ENCODE measurements around the gene FGD2. TPM values are rescaled to one million over a fixed set of nuclear protein-coding genes. Genes with fewer than 3 reads are reported as not detected.
"Not testable (repeated sequence)": the region's sequence is repeated elsewhere in the genome, so short reads cannot be mapped to it uniquely, and the experiment has no call there.

Gene FGD2
- total RNA-seq, 1 donor from 2014 or later = not detected

- Mint-ChIP-seq H3K9me3 (ENCODE audit: low read depth) (no peaks in the 10 kb centered on the region), H3K36me3 (ENCODE audit: low read depth) (no peaks in the 10 kb centered on the region), H3K4me3 (ENCODE audit: unreplicated experiment) (no peak overlapping the region), H3K27ac (ENCODE audit: unreplicated experiment) (peak overlapping the region; percentile 18), H3K27me3 (ENCODE audit: low read depth) (peaks cover 1% of the 10 kb centered on the region), H3K4me1 (ENCODE audit: low read depth) (peaks cover 26% of the 10 kb centered on the region)
- DNase-seq (ENCODE audit: low spot score) = peak; percentile 21
- TF ChIP-seq CTCF (IDR thresholded peaks at IDR 0.05) = no peak
Measured at GRCh38 chr6:37058084-37058586, 52.7 kb downstream of the FGD2 start.

GRCh38 chr6:37058984-37059343 lies 53.5 kb downstream of the FGD2 start:
- Mint-ChIP-seq H3K4me1 (ENCODE audit: low read depth) (peaks cover 26% of the 10 kb centered on the region), H3K27ac (ENCODE audit: unreplicated experiment) (peak overlapping the region; percentile 95)
- not testable (repeated sequence) for H3K4me3 Mint-ChIP-seq (ENCODE audit: unreplicated experiment); DNase-seq (ENCODE audit: low spot score); H3K36me3 Mint-ChIP-seq (ENCODE audit: low read depth); H3K9me3 Mint-ChIP-seq (ENCODE audit: low read depth); H3K27me3 Mint-ChIP-seq (ENCODE audit: low read depth)

- peak; percentile 87 for TF ChIP-seq CTCF (IDR thresholded peaks at IDR 0.05)
- Mint-ChIP-seq H3K4me3 (ENCODE audit: unreplicated experiment) (peak overlapping the region; percentile 5), H3K27me3 (ENCODE audit: low read depth) (peaks cover 1% of the 10 kb centered on the region), H3K9me3 (ENCODE audit: low read depth) (no peaks in the 10 kb centered on the region), H3K4me1 (ENCODE audit: low read depth) (peaks cover 26% of the 10 kb centered on the region), H3K36me3 (ENCODE audit: low read depth) (no peaks in the 10 kb centered on the region), H3K27ac (ENCODE audit: unreplicated experiment) (peak overlapping the region; percentile 95)
- peak; percentile 47 for DNase-seq (ENCODE audit: low spot score)
Measured at GRCh38 chr6:37059344-37060194, 54.1 kb downstream of the FGD2 start.

- H3K27me3 Mint-ChIP-seq (ENCODE audit: low read depth) = no peaks in the 10 kb centered on the region
- TF ChIP-seq CTCF (IDR thresholded peaks at IDR 0.05) = no peak
- no peaks in the 10 kb centered on the region for H3K36me3 Mint-ChIP-seq (ENCODE audit: low read depth)
- peaks cover 26% of the 10 kb centered on the region for H3K4me1 Mint-ChIP-seq (ENCODE audit: low read depth)
- no peaks in the 10 kb centered on the region for H3K9me3 Mint-ChIP-seq (ENCODE audit: low read depth)
- no peak for DNase-seq (ENCODE audit: low spot score)
- peak overlapping the region; percentile 95 for H3K27ac Mint-ChIP-seq (ENCODE audit: unreplicated experiment)
- no peak overlapping the region for H3K4me3 Mint-ChIP-seq (ENCODE audit: unreplicated experiment)
Measured at GRCh38 chr6:37060195-37060559, 54.7 kb downstream of the FGD2 start.

- Mint-ChIP-seq H3K36me3 (ENCODE audit: low read depth) (no peaks in the 10 kb centered on the region), H3K4me3 (ENCODE audit: unreplicated experiment) (no peak overlapping the region), H3K4me1 (ENCODE audit: low read depth) (peaks cover 26% of the 10 kb centered on the region), H3K27ac (ENCODE audit: unreplicated experiment) (no peak overlapping the region), H3K9me3 (ENCODE audit: low read depth) (no peaks in the 10 kb centered on the region), H3K27me3 (ENCODE audit: low read depth) (no peaks in the 10 kb centered on the region)
- DNase-seq (ENCODE audit: low spot score) = no peak
- no peak for TF ChIP-seq CTCF (IDR thresholded peaks at IDR 0.05)
Measured at GRCh38 chr6:37061157-37061804, 55.8 kb downstream of the FGD2 start.

Data from chondrocyte (in vitro differentiated cells).